ENCODE data around the gene NFYB.

- no peak for TF ChIP-seq CTCF (IDR thresholded peaks at IDR 0.05)
- TF ChIP-seq POLR2A (IDR thresholded peaks at IDR 0.05): no peak
These were observed 42.7 kb downstream of the NFYB start for GRCh38 chr12:104095289-104095688.
